Activated naive CD4-positive, alpha-beta T cell treated with anti-CD3 and anti-CD28 coated beads, Interleukin-2, amount 50 U/mL, for 24 hours (primary cell): ENCODE measurements around the gene TPCN1.
"Not testable (repeated sequence)": the region's sequence is repeated elsewhere in the genome, so short reads cannot be mapped to it uniquely, and the experiment has no call there.

Experiments used
- H3K27ac Mint-ChIP-seq: one replicate; pipeline ENCODE4 v1.8.0; 2021; ENCODE audit warnings: mild to moderate bottlenecking, mixed read lengths
- H3K27me3 Mint-ChIP-seq: one replicate; pipeline ENCODE4 v1.8.0; 2021; ENCODE audit warnings: mixed read lengths
- H3K36me3 Mint-ChIP-seq: one replicate; pipeline ENCODE4 v1.8.0; 2021; ENCODE audit warnings: mixed read lengths
- H3K4me1 Mint-ChIP-seq: one replicate; pipeline ENCODE4 v1.8.0; 2021; ENCODE audit warnings: mixed read lengths
- H3K4me3 Mint-ChIP-seq: one replicate; pipeline ENCODE4 v1.8.0; 2021; ENCODE audit warnings: mild to moderate bottlenecking, mixed read lengths
- H3K9me3 Mint-ChIP-seq: one replicate; pipeline ENCODE4 v1.8.0; 2021; ENCODE audit warnings: mixed read lengths

Gene TPCN1

DNA sequence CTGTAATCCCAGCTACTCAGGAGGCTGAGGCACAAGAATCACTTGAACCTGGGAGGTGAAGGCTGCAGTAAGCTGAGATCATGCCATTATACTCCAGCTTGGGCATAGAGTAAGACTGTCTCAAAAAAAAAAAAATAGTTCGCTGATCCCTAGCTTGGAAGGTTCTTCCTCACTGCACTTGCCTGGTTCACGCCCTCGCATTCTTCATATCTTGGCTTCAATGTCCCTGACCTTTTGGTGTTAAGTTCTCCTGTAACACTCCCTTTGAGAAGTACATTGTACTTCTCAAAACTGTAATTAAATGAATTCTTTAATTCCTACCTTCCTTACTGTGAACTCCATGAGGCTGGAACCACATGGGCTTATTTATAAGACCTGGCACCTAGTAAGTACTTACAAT is 16.5 kb upstream of the TPCN1 start:
- H3K36me3 Mint-ChIP-seq, result no peaks in the 10 kb centered on the region
- H3K27me3 Mint-ChIP-seq, result no peaks in the 10 kb centered on the region
- no peak overlapping the region for H3K4me3 Mint-ChIP-seq
- H3K9me3 Mint-ChIP-seq, result no peaks in the 10 kb centered on the region
- H3K4me1 Mint-ChIP-seq, result peaks cover 31% of the 10 kb centered on the region
- peak overlapping the region; percentile 56 for H3K27ac Mint-ChIP-seq

- not testable (repeated sequence) for H3K27me3 Mint-ChIP-seq, H3K36me3 Mint-ChIP-seq, H3K9me3 Mint-ChIP-seq, H3K4me3 Mint-ChIP-seq
- H3K4me1 Mint-ChIP-seq, result peaks cover 49% of the 10 kb centered on the region
- H3K27ac Mint-ChIP-seq, result peak overlapping the region; percentile 65
These were observed 14.5 kb upstream of the TPCN1 start for GRCh38 chr12:113206802-113207201.

- H3K36me3 Mint-ChIP-seq, result no peaks in the 10 kb centered on the region
These were observed 13.6 kb upstream of the TPCN1 start for GRCh38 chr12:113207613-113208040.

DNA sequence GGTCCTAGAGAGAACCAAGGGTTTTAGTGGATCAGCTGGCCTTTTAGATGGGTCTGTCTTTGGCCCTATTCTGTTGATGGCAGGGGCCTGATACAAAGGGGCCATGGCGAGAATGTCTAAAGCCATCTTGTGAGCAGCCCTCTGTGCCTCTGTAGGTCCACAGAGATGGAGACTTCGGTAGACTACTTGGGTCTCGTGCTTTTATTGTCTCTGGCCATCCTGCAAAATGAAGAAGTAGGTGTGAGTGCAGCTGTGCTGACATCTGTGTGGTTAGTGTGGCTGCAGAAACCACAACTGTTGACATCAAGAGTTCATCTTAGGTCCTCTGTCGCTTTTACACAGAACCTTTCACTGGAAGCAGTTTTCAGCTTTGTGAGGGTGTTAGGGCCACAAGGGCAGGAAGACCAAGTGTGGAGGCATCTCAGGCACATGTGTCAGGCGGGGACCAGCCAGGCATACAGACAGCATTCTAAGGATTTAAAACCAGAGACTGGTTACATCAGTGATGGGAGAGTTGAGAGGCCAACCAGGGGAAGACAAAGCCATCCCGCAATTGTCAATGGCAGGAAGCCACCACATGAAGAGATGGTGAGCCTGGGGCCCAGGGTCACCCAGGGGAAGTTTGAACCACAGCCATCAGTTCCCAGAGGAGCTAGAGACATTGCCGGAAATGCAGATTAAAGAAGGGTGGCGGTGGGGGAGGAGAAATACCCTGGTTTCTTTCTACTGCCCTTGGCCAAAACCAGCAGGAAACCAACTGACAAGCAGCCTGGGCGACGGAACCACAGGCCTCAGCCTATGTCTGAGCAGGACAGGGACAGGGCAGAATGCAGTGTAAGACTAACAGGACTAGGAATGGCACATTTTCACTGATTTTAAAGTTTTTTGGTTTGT is 13.0 kb upstream of the TPCN1 start:
- Mint-ChIP-seq H3K27ac (peak overlapping the region; percentile 94), H3K4me3 (peak overlapping the region; percentile 67), H3K9me3 (no peaks in the 10 kb centered on the region), H3K4me1 (peaks cover 49% of the 10 kb centered on the region), H3K36me3 (no peaks in the 10 kb centered on the region), H3K27me3 (no peaks in the 10 kb centered on the region)

More at GRCh38 chr12:113207613-113208040, 13.6 kb upstream of the TPCN1 start:
- Mint-ChIP-seq H3K4me3 (no peak overlapping the region), H3K27me3 (no peaks in the 10 kb centered on the region), H3K27ac (peak overlapping the region; percentile 11), H3K9me3 (no peaks in the 10 kb centered on the region), H3K4me1 (peaks cover 49% of the 10 kb centered on the region)

- Mint-ChIP-seq H3K4me3 (no peak overlapping the region), H3K36me3 (no peaks in the 10 kb centered on the region), H3K27me3 (no peaks in the 10 kb centered on the region), H3K27ac (peak overlapping the region; percentile 86), H3K4me1 (peaks cover 64% of the 10 kb centered on the region), H3K9me3 (no peaks in the 10 kb centered on the region)
These were observed 10.1 kb upstream of the TPCN1 start for GRCh38 chr12:113211160-113211559.

GRCh38 chr12:113214895-113215400 is 6.3 kb upstream of the TPCN1 start:
- H3K9me3 Mint-ChIP-seq, result no peaks in the 10 kb centered on the region
- no peaks in the 10 kb centered on the region for H3K36me3 Mint-ChIP-seq
- peaks cover 48% of the 10 kb centered on the region for H3K4me1 Mint-ChIP-seq
- no peaks in the 10 kb centered on the region for H3K27me3 Mint-ChIP-seq
- no peak overlapping the region for H3K4me3 Mint-ChIP-seq
- H3K27ac Mint-ChIP-seq, result no peak overlapping the region

DNA sequence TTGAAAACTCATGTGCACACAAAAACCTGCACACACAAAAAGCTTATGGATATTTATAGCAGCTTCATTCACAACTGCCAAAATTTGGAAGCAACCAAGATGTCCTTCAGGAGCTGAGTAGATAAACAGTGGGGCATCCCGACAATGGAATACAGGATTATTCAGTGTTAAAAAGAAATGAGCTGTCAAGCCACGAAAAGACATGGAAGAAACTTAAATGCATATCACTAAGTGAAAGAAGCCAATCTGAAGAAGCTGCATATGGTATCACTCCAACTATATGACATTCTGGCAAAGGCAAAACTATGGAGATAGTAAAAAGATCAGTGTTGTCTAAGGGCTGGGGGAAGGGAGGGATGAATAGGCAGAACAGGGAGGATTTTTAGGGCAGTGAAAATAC is 5.2 kb upstream of the TPCN1 start:
- Mint-ChIP-seq H3K9me3 (no peaks in the 10 kb centered on the region), H3K27me3 (no peaks in the 10 kb centered on the region), H3K4me1 (peaks cover 45% of the 10 kb centered on the region), H3K36me3 (no peaks in the 10 kb centered on the region), H3K4me3 (no peak overlapping the region), H3K27ac (no peak overlapping the region)

DNA sequence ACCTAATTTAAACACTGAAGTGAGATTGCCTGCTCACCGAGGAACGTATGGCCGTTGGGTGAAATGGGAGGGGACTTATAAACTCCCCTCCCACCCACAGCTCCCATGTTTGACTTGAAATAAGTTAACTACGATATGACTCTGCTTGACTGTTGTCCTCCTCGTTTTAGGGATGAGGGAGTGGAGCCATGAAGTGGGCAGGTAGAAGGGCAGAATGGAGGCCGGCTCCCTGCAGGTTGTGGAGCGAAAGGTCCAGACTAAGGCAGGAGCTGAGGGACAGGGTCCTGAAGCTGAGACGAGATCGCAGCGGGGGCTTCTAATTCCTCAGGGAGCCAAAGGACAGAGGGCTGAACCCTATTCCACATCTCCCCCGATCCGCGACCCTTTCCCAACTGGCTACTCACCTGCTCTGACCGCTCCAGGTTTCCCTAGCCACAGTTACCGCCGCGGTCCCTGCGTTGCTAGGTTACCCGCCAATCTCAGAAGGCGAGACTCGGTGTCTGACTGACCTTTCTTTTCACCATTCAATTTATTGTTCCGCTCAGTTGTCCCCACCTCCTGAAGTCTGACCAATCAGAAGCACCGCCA is 577 bp upstream of the TPCN1 start:
- Mint-ChIP-seq H3K27ac (peak overlapping the region; percentile 97), H3K4me1 (peaks cover 51% of the 10 kb centered on the region), H3K4me3 (peak overlapping the region; percentile 94), H3K36me3 (no peaks in the 10 kb centered on the region), H3K9me3 (no peaks in the 10 kb centered on the region), H3K27me3 (no peaks in the 10 kb centered on the region)

- Mint-ChIP-seq H3K27ac (peak overlapping the region; percentile 94), H3K4me3 (peak overlapping the region; percentile 94), H3K36me3 (no peaks in the 10 kb centered on the region), H3K27me3 (no peaks in the 10 kb centered on the region), H3K9me3 (no peaks in the 10 kb centered on the region), H3K4me1 (peaks cover 42% of the 10 kb centered on the region)
These were observed 899 bp downstream of the TPCN1 start for GRCh38 chr12:113221997-113222729.

DNA sequence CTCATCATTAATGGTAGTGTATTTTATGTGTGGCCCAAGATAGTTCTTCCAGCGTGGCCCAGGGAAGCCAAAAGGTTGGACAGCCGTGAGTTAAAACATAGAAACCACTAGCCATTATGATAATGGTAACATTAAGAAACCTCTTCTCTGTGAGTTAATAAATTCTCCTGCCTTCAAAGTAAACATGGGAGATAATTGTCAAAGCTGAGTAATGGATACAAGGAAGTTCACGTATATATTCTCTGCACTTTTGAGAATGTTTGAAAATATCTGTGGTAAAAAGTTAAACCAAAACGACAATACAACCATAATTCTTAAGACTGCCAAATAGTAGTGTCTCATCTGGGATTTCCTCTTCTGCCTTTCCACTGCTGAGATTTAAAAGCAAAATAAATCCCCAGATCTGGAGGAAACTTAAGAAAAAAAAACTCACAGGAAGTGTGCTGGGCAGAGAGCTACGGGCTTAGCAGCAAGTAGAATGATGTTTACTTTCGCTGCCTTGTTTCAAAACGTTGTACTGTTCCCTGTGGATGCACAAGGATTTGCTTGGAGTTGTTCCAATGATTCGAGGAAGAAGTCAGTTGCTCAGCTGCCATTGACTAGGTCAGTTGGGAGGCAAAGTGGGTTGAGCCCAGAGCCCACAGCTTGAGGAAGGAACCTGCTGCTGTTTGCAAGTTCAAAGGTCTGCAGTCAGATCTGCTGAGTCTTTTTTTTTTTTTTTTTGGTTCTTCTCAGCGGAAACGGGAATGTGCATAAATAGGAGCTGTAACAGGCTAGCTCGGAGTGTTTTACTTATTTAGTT is 1.7 kb downstream of the TPCN1 start:
- H3K4me1 Mint-ChIP-seq, result peaks cover 40% of the 10 kb centered on the region
- H3K9me3 Mint-ChIP-seq, result no peaks in the 10 kb centered on the region
- H3K27ac Mint-ChIP-seq, result peak overlapping the region; percentile 94
- H3K27me3 Mint-ChIP-seq, result no peaks in the 10 kb centered on the region
- peak overlapping the region; percentile 94 for H3K4me3 Mint-ChIP-seq
- H3K36me3 Mint-ChIP-seq, result no peaks in the 10 kb centered on the region

DNA sequence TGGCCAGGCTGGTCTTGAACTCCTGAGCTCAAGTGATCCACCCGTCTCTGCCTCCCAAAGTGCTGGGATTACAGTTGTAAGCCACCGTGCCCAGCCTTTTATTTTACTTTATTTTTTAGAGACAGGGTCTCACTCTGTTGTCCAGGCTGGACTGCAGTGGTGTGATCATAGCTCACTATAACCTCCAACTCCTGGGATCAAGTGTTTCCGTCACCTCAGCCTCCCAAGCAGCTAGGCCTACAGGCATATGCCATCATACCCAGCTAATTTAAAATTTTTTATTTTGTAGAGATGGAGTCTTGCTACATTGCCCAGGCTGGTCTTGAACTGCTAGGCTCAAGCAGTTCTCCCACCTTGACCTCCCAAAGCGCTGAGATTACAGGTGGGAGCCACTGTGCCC is 3.7 kb downstream of the TPCN1 start:
- Mint-ChIP-seq H3K36me3 (peaks cover 2% of the 10 kb centered on the region), H3K4me3 (no peak overlapping the region), H3K27me3 (no peaks in the 10 kb centered on the region), H3K9me3 (no peaks in the 10 kb centered on the region), H3K4me1 (peaks cover 57% of the 10 kb centered on the region), H3K27ac (no peak overlapping the region)

- Mint-ChIP-seq H3K9me3 (no peaks in the 10 kb centered on the region), H3K27me3 (no peaks in the 10 kb centered on the region), H3K36me3 (peaks cover 3% of the 10 kb centered on the region), H3K4me1 (peaks cover 62% of the 10 kb centered on the region), H3K4me3 (no peak overlapping the region), H3K27ac (no peak overlapping the region)
These were observed 5.7 kb downstream of the TPCN1 start for GRCh38 chr12:113226696-113227568.

DNA sequence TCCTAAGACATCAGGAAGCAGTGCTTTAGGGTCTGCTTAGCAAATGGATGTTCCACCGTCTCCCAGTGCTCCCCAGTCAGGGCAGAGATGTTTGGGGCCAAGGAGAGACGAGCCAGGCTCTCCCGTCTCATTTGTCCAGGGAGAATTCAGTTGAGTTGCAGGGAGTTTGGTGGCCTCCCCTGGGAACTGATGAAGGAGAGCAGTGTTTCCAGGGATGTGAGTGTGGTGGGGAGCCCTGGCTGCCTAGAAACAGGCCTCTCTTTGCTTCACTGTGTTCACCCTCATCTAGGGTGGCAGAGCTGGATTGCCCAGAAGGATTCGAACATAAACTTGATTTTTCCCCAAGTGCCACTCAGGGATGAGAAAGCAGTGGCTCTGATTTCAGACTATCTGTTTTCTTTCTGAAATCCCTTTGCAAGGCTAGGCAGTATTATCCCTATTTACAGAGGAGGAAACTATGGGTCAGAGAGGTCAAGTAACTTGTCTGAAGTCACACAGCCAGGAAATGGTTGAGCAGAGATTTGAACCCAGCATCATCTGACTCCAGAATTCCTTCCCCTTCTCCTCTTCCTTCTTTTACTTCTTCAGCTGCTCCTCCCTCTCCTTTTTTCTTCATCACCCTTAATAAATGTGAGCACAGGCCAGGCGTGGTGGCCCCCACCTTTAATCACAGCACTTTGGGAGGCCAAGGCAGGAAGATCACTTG is 6.6 kb downstream of the TPCN1 start:
- Mint-ChIP-seq H3K27me3 (no peaks in the 10 kb centered on the region), H3K4me3 (no peak overlapping the region), H3K36me3 (peaks cover 3% of the 10 kb centered on the region), H3K4me1 (peaks cover 57% of the 10 kb centered on the region), H3K27ac (peak overlapping the region; percentile 12), H3K9me3 (no peaks in the 10 kb centered on the region)
